Uterus (tissue), 2 donors: Measurements from ENCODE around the gene OR1K1.

Source experiments
- CTCF ChIP-seq, 4 experiments: fragments of 200-600 bp in 2 of 4; fragments of 450-650 bp in 2 of 4; sonication (generic) in 2 of 4; IDR thresholded peaks; one replicate each; pipeline ENCODE4 v1.5.1; 2016 to 2019; ENCODE audit warnings: antibody characterized with exemption in 4 of 4, mild to moderate bottlenecking in 2 of 4, moderate library complexity in 1 of 4
- POLR2A ChIP-seq, 2 donors: fragments of 450-650 bp; IDR thresholded peaks; one replicate each; pipeline ENCODE4 v1.6.1; 2016; ENCODE audit warnings: antibody characterized with exemption in 2 of 2, mild to moderate bottlenecking in 1 of 2, moderate library complexity in 1 of 2

GRCh38 chr9:122845116-122845515 is 45.2 kb downstream of the OR1K1 start:
- TF ChIP-seq CTCF (IDR thresholded peaks at IDR 0.05) (no peak), POLR2A (IDR thresholded peaks at IDR 0.05) (no peak)
